ENCODE results near the gene CYP27B1. TPM values are rescaled to one million over a fixed set of nuclear protein-coding genes. Genes with fewer than 3 reads are reported as not detected.

CYP27B1 gene
- total RNA-seq, 1 donor from 2014 or later, result not detected

DNA sequence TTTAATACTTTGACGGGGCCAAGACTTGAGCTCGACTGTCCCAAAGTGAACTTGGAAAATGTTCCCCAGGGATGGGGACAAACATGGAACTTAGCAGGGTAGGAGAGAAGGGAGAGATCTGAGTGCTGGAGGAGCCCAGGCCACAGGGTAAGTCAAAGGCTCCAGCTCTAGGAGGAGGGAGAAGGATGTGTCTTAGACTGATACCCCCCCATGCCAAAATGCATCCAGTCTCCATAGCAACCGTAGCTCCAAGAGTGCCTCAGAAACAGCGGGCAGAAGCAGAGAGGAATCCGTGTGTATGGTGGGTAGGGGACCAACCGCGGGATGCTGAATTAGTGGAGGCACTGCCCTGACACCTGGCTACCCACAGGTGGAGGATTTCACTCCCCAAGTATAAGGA, 27.5 kb downstream of the CYP27B1 start:
- H3K36me3 ChIP-seq, result no peaks in the 10 kb centered on the region
- peak overlapping the region; percentile 68 for H3K4me3 ChIP-seq
- no peak for DNase-seq
- peaks cover 82% of the 10 kb centered on the region for H3K27me3 ChIP-seq (ENCODE audit: low read depth)
- intact Hi-C loops (cut with micrococcal nuclease), result no loop called here
- peak overlapping the region; percentile 77 for H3K27ac ChIP-seq (replicated peaks)
- H3K9me3 ChIP-seq (replicated peaks), result no peaks in the 10 kb centered on the region
- TF ChIP-seq, protein P1, sequence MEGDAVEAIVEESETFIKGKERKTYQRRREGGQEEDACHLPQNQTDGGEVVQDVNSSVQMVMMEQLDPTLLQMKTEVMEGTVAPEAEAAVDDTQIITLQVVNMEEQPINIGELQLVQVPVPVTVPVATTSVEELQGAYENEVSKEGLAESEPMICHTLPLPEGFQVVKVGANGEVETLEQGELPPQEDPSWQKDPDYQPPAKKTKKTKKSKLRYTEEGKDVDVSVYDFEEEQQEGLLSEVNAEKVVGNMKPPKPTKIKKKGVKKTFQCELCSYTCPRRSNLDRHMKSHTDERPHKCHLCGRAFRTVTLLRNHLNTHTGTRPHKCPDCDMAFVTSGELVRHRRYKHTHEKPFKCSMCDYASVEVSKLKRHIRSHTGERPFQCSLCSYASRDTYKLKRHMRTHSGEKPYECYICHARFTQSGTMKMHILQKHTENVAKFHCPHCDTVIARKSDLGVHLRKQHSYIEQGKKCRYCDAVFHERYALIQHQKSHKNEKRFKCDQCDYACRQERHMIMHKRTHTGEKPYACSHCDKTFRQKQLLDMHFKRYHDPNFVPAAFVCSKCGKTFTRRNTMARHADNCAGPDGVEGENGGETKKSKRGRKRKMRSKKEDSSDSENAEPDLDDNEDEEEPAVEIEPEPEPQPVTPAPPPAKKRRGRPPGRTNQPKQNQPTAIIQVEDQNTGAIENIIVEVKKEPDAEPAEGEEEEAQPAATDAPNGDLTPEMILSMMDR (IDR thresholded peaks at IDR 0.05; ENCODE audit: borderline replicate concordance), result no peak
- peaks cover 50% of the 10 kb centered on the region for H3K4me1 ChIP-seq

- DNase-seq, result no peak
- peaks cover 89% of the 10 kb centered on the region for H3K27me3 ChIP-seq (ENCODE audit: low read depth)
- no peaks in the 10 kb centered on the region for H3K9me3 ChIP-seq (replicated peaks)
- peaks cover 47% of the 10 kb centered on the region for H3K4me1 ChIP-seq
- peak within 1 kb of the TSS; percentile 77 for H3K27ac ChIP-seq (replicated peaks)
- no peaks in the 10 kb centered on the region for H3K36me3 ChIP-seq
- peak within 1 kb of the TSS; percentile 68 for H3K4me3 ChIP-seq
- TF ChIP-seq, protein P1 (IDR thresholded peaks at IDR 0.05; ENCODE audit: borderline replicate concordance), result no peak
- intact Hi-C loops (cut with micrococcal nuclease), result no loop called here
Observed at GRCh38 chr12:57738661-57739237, 28.1 kb downstream of the CYP27B1 start, which contains the start of gene AGAP2. Gene AGAP2, minus strand, starts transcription at chr12:57738742. Its CDS starts 496 bp downstream, at chr12:57738246.

DNA sequence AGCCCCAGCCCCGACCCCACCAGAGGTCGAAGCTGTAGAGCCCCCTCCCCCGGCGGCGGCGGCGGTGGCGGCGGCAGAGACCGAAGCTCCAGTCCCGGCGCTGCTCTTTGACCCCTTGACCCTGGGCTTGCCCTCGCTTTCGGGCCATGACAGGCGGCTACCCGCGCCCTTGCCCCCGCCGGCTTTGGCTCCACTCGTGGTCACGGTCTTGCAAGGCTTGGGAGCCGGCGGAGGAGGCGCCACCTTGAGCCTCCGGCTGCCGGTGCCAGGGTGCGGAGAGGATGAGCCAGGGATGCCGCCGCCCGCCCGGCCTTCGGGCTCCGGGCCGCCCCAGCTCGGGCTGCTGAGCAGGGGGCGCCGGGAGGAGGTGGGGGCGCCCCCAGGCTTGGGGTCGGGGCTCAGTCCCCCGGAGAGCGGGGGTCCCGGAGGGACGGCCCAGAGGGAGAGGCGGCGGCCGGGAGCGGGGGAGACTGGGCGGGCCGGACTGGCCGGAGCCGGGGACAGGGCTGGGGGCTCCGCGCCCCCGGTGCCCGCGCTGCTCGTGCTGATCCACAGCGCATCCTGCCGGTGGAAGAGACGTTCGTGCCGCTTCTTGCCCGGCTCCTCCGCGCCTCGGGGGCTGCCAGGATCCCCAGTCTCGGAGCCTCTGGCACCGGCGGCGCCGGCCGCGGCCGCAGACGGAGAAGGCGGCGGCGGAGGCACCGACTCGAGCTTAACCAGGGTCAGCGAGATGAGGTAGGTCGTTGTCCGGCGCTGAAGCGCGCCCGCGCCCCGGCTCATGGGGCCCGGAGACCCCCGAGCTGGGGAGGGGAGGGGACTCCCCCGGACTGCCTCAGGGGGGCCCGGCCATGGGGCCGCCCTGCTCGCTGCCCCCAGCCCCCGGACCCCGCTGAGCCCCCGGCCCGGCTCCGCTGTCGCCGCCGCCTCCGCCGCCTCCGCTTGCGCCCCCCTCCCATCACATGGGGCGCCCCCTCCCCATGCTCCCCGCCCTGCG, 29.1 kb downstream of the CYP27B1 start:
- H3K27ac ChIP-seq (replicated peaks), result peak overlapping the region; percentile 77
- DNase-seq, result no peak
- TF ChIP-seq, protein P1 (IDR thresholded peaks at IDR 0.05; ENCODE audit: borderline replicate concordance), result peak; percentile 39
- H3K27me3 ChIP-seq (ENCODE audit: low read depth), result peaks cover 98% of the 10 kb centered on the region
- H3K36me3 ChIP-seq, result no peaks in the 10 kb centered on the region
- peaks cover 47% of the 10 kb centered on the region for H3K4me1 ChIP-seq
- no peaks in the 10 kb centered on the region for H3K9me3 ChIP-seq (replicated peaks)
- intact Hi-C loops (cut with micrococcal nuclease), result no loop called here
- H3K4me3 ChIP-seq, result peak overlapping the region; percentile 68

DNA sequence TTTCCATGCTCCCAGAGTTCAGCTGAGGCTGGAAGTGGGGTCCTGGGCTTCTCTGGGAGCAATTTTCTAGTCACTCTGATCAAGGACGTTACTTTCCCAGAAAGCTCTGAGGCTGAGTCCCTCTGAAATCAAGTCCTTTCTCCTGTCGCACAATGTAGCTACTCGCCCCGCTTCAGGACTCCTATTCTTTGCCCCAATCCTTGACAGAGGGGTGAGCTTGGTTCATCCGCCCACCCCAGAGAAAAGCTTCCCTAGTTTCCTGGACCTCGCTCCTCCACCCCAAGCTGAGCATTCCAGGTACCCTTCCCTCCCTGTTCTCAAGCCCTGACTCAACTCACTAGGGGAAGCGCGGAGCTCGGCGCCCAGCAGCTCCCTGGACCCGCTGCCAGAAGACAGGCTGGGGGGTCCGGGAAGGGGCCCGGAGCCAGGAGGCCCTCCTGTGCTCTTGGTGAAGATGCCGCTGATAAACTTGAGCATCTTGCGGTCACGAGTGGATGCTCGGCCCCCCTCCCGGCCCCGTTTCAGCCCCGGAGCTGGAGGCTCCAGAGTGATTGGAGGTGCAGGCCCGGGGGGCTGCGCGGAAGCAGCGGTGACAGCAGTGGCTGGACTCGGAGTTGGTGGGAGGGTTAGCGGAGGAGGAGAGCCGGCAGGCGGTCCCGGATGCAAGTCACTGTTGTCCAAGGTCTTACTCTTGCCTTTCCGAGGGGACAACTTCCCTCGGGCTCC, 30.0 kb downstream of the CYP27B1 start:
- intact Hi-C loops (cut with micrococcal nuclease), result no loop called here
- H3K27ac ChIP-seq (replicated peaks), result peak overlapping the region; percentile 77
- no peak for DNase-seq
- peak overlapping the region; percentile 68 for H3K4me3 ChIP-seq
- H3K4me1 ChIP-seq, result peaks cover 47% of the 10 kb centered on the region
- no peaks in the 10 kb centered on the region for H3K36me3 ChIP-seq
- TF ChIP-seq, protein P1 (IDR thresholded peaks at IDR 0.05; ENCODE audit: borderline replicate concordance), result no peak
- H3K9me3 ChIP-seq (replicated peaks), result no peaks in the 10 kb centered on the region
- peaks cover 98% of the 10 kb centered on the region for H3K27me3 ChIP-seq (ENCODE audit: low read depth)
